IMR-90 (cell line): Measurements from ENCODE around the gene TENM4. TPM values are rescaled to one million over a fixed set of nuclear protein-coding genes. Genes with fewer than 3 reads are reported as not detected.

Source experiments
- ATAC-seq: fragments of 200-7000 bp; cut with Tn5 transposase; 2 replicates; pipeline ENCODE4 v1.9.1; 2020; ENCODE audit warnings: low read depth, mild to moderate bottlenecking, moderate library complexity
- BruUV-seq: library from RNA; stranded (reverse); fragments of 400-500 nt; replicated peaks from 2 replicates; lab custom pipeline; 2021; lab: Mats Ljungman, UMichigan
- CTCF ChIA-PET: fragments of 300-600 bp; formaldehyde crosslinking; extraction: SDS; loops from one replicate; lab custom pipeline; 2021; ENCODE audit warnings: antibody characterized with exemption; lab: Yijun Ruan, JAX
- POLR2A ChIA-PET: fragments of 300-600 bp; sonication (Branson Sonifier 250); formaldehyde crosslinking; loops from one replicate; lab custom pipeline; 2022; ENCODE audit warnings: antibody characterized with exemption; ENCODE audit not compliant: unreplicated experiment; lab: Charles Lee
- DNase-seq: peaks from one replicate; pipeline ENCODE4 v3.0.0; 2013
- H2AFZ ChIP-seq: replicated peaks from 2 replicates; pipeline ENCODE3; 2013; ENCODE audit warnings: low read length, mild to moderate bottlenecking; ENCODE audit not compliant: poor library complexity
- H2AK5ac ChIP-seq: 2 replicates; pipeline ENCODE4 v1.6.1; 2013; ENCODE audit warnings: low read depth, low read length, inconsistent platforms
- H2AK9ac ChIP-seq: replicated peaks from 2 replicates; pipeline ENCODE3; 2013; ENCODE audit warnings: mild to moderate bottlenecking, low read depth, low read length, moderate library complexity; ENCODE audit not compliant: poor library complexity
- H2BK120ac ChIP-seq: 2 replicates; pipeline ENCODE4 v1.6.1; 2013; ENCODE audit warnings: low read depth, low read length, inconsistent platforms
- H2BK15ac ChIP-seq: 3 replicates; pipeline ENCODE4 v1.6.1; 2013; ENCODE audit warnings: low read depth, low read length, inconsistent platforms
- H2BK20ac ChIP-seq: 2 replicates; pipeline ENCODE4 v1.6.1; 2013; ENCODE audit warnings: low read depth, mild to moderate bottlenecking, inconsistent platforms, low read length, moderate library complexity
- H2BK5ac ChIP-seq: 2 replicates; pipeline ENCODE4 v1.6.1; 2013; ENCODE audit warnings: mild to moderate bottlenecking, low read depth, low read length, inconsistent platforms; ENCODE audit not compliant: poor library complexity, severe bottlenecking
- H3K14ac ChIP-seq: replicated peaks from 2 replicates; pipeline ENCODE4 v1.6.1; 2013; ENCODE audit warnings: low read depth, low read length, inconsistent platforms
- H3K18ac ChIP-seq: 2 replicates; pipeline ENCODE4 v1.6.1; 2013; ENCODE audit warnings: low read depth, low read length, control low read depth
- H3K23ac ChIP-seq: 2 replicates; pipeline ENCODE4 v1.6.1; 2013; ENCODE audit warnings: low read depth, low read length, inconsistent platforms
- H3K27ac ChIP-seq: 2 replicates; pipeline ENCODE4 v1.5.1; 2013; ENCODE audit warnings: mild to moderate bottlenecking, control low read depth, low read length; ENCODE audit not compliant: insufficient read depth
- H3K27me3 ChIP-seq: 2 replicates; pipeline ENCODE4 v1.6.1; 2013; ENCODE audit warnings: low read length; ENCODE audit not compliant: control insufficient read depth, insufficient read depth
- H3K36me3 ChIP-seq: 2 replicates; pipeline ENCODE4 v1.6.1; 2013; ENCODE audit warnings: low read length, mixed read lengths; ENCODE audit not compliant: control insufficient read depth, insufficient read depth
- H3K4ac ChIP-seq: 2 replicates; pipeline ENCODE4 v1.6.1; 2013; ENCODE audit warnings: low read depth, low read length, inconsistent platforms
- H3K4me1 ChIP-seq: 2 replicates; pipeline ENCODE4 v1.6.1; 2013; ENCODE audit warnings: low read length, mixed read lengths; ENCODE audit not compliant: control insufficient read depth, insufficient read depth
- H3K4me2 ChIP-seq: 2 replicates; pipeline ENCODE4 v1.6.1; 2013; ENCODE audit warnings: low read depth, mild to moderate bottlenecking, control low read depth, low read length, moderate library complexity
- H3K4me3 ChIP-seq: 2 replicates; pipeline ENCODE4 v1.5.1; 2013; ENCODE audit warnings: low read depth, mild to moderate bottlenecking, control low read depth, low read length, moderate library complexity; ENCODE audit not compliant: insufficient read depth
- H3K56ac ChIP-seq: 2 replicates; pipeline ENCODE4 v1.6.1; 2013; ENCODE audit warnings: low read length, inconsistent platforms; ENCODE audit not compliant: insufficient read depth; ENCODE audit errors: extremely low read depth
- H3K79me1 ChIP-seq, 2 experiments: 2 replicates each; pipeline ENCODE4 v1.6.1; 2013; ENCODE audit warnings: low read length in 2 of 2, inconsistent platforms in 1 of 2, low read depth in 1 of 2
- H3K9ac ChIP-seq: 2 replicates; pipeline ENCODE4 v1.6.1; 2013; ENCODE audit warnings: low read depth, low read length, control low read depth
- H3K9me1 ChIP-seq: 2 replicates; pipeline ENCODE4 v1.6.1; 2013; ENCODE audit warnings: low read length, inconsistent platforms; ENCODE audit not compliant: insufficient read depth
- H3K9me3 ChIP-seq: 2 replicates; pipeline ENCODE4 v1.6.1; 2013; ENCODE audit warnings: low read length; ENCODE audit not compliant: control insufficient read depth, insufficient read depth
- H4K20me1 ChIP-seq: 2 replicates; pipeline ENCODE4 v1.6.1; 2013; ENCODE audit warnings: low read length, inconsistent platforms; ENCODE audit not compliant: insufficient read depth
- H4K5ac ChIP-seq: 2 replicates; pipeline ENCODE4 v1.6.1; 2013; ENCODE audit warnings: mild to moderate bottlenecking, low read depth, low read length, control low read depth
- H4K8ac ChIP-seq, 2 experiments: 2 replicates each; pipeline ENCODE4 v1.6.1; 2013; ENCODE audit warnings: low read depth in 2 of 2, low read length in 2 of 2, control low read depth in 1 of 2, inconsistent platforms in 1 of 2
- H4K91ac ChIP-seq: 2 replicates; pipeline ENCODE4 v1.6.1; 2013; ENCODE audit warnings: low read depth, low read length, inconsistent platforms; ENCODE audit not compliant: insufficient read depth
- BHLHE40 ChIP-seq: fragments of 150-350 bp; IDR thresholded peaks from 2 replicates; pipeline ENCODE4 v1.6.1; 2016; ENCODE audit warnings: mild to moderate bottlenecking, low read depth, low read length
- CEBPB ChIP-seq: IDR thresholded peaks from 2 replicates; pipeline ENCODE4 v1.6.1; 2012; ENCODE audit warnings: low read depth, low read length, improper control_type of control experiment
- CHD1 ChIP-seq: IDR thresholded peaks from 2 replicates; pipeline ENCODE4 v1.6.1; 2012; ENCODE audit warnings: low read depth, low read length, improper control_type of control experiment
- CTCF ChIP-seq: conservative IDR thresholded peaks from 2 replicates; pipeline ENCODE4 v1.5.1; 2012; ENCODE audit warnings: mild to moderate bottlenecking, low read depth, low read length, improper control_type of control experiment
- ELK1 ChIP-seq: fragments of 150-350 bp; IDR thresholded peaks from 2 replicates; pipeline ENCODE4 v1.6.1; 2016; ENCODE audit warnings: low read depth, mild to moderate bottlenecking, low read length, moderate library complexity, borderline replicate concordance
- FOS ChIP-seq: fragments of 150-350 bp; IDR thresholded peaks from 2 replicates; pipeline ENCODE4 v1.6.1; 2016; ENCODE audit warnings: low read depth, low read length
- MAFK ChIP-seq: IDR thresholded peaks from 2 replicates; pipeline ENCODE4 v1.6.1; 2012; ENCODE audit warnings: low read depth, low read length, improper control_type of control experiment
- MAZ ChIP-seq: IDR thresholded peaks from 2 replicates; pipeline ENCODE4 v1.6.1; 2012; ENCODE audit warnings: low read depth, mild to moderate bottlenecking, low read length, improper control_type of control experiment, moderate library complexity, borderline replicate concordance
- MXI1 ChIP-seq: IDR thresholded peaks from 2 replicates; pipeline ENCODE4 v1.6.1; 2012; ENCODE audit warnings: low read depth, mild to moderate bottlenecking, low read length, moderate library complexity, borderline replicate concordance
- NFE2L2 ChIP-seq: fragments of 150-350 bp; IDR thresholded peaks from 2 replicates; pipeline ENCODE4 v1.6.1; 2016; ENCODE audit warnings: low read depth, mild to moderate bottlenecking, low read length
- POLR2A ChIP-seq: IDR thresholded peaks from 2 replicates; pipeline ENCODE4 v1.6.1; 2012; ENCODE audit warnings: mild to moderate bottlenecking, low read depth, low read length
- RAD21 ChIP-seq: IDR thresholded peaks from 2 replicates; pipeline ENCODE4 v1.6.1; 2012; ENCODE audit warnings: low read length, improper control_type of control experiment
- RCOR1 ChIP-seq: IDR thresholded peaks from 2 replicates; pipeline ENCODE4 v1.6.1; 2012; ENCODE audit warnings: mild to moderate bottlenecking, low read length, improper control_type of control experiment; ENCODE audit not compliant: insufficient replicate concordance
- RFX5 ChIP-seq: IDR thresholded peaks from 2 replicates; pipeline ENCODE4 v1.8.0; 2012; ENCODE audit warnings: low read depth, mild to moderate bottlenecking, low read length, moderate library complexity
- SMC3 ChIP-seq: fragments of 150-350 bp; IDR thresholded peaks from 2 replicates; pipeline ENCODE4 v1.6.1; 2016; ENCODE audit warnings: low read depth, mild to moderate bottlenecking, antibody characterized with exemption, low read length, moderate library complexity
- WGBS, 2 experiments: methylation state at CpG; one replicate each; pipeline versions ENCODE4 v1.1.5 to v1.1.7; 2013; ENCODE audit warnings: missing lambda C conversion rate in 2 of 2; ENCODE audit not compliant: insufficient read length in 1 of 2; ENCODE audit errors: extremely low coverage in 2 of 2; 5-methylcytosine and 5-hydroxymethylcytosine counted together
- dilution Hi-C: fragments of 300-500 bp; cut with HindIII; formaldehyde crosslinking; loops from one replicate; pipeline ENCODE4 v1.14.3; 2018; ENCODE audit warnings: low sequenced_read_pairs; ENCODE audit not compliant: unreplicated experiment
- in situ Hi-C: fragments of 300-500 bp; cut with MboI; formaldehyde crosslinking; loops from 3 replicates; pipeline ENCODE4 v1.14.3; 2019; ENCODE audit warnings: low sequenced_read_pairs, inconsistent platforms, mixed read lengths
- intact Hi-C: fragments of 100-400 bp; cut with micrococcal nuclease; formaldehyde crosslinking; loops from 2 replicates; pipeline ENCODE4 v1.10.0; 2022
- polyA plus RNA-seq, 3 experiments: library from polyadenylated mRNA; depleted of rRNA; stranded (reverse); fragments of >200 nt; gene quantifications; 2 replicates each; pipeline ENCODE4 v1.2.3, GENCODE V29; 2012; ENCODE audit warnings: low replicate concordance in 1 of 3
- total RNA-seq: library from RNA; depleted of rRNA; stranded (reverse); fragments of >200 nt; gene quantifications from 2 replicates; pipeline ENCODE4 v1.2.3, GENCODE V29; 2012

TENM4 gene
- total and polyA plus RNA-seq, 2 of the 4 experiments (the other 2 are of a cell fraction) = 7.4 to 9.0 TPM

- intact Hi-C loops (no loop called here), dilution Hi-C loops (no loop called here), in situ Hi-C loops (no loop called here)
- no peak overlapping the region for H2AK9ac ChIP-seq
- no peak overlapping the region for H3K4ac ChIP-seq
- no peak for TF ChIP-seq RCOR1
- no peak for TF ChIP-seq POLR2A
- TF ChIP-seq RAD21 = no peak
- TF ChIP-seq ELK1 = no peak
- TF ChIP-seq FOS = no peak
- TF ChIP-seq SMC3 = no peak
- no peak for TF ChIP-seq CTCF
- TF ChIP-seq CHD1 = no peak
- no peak for TF ChIP-seq NFE2L2
- no peak for TF ChIP-seq MAFK
- no peak for TF ChIP-seq RFX5
- TF ChIP-seq MAZ = no peak
- no peak for TF ChIP-seq CEBPB
- no peak for TF ChIP-seq MXI1
- TF ChIP-seq BHLHE40 = no peak
- no peaks in the 10 kb centered on the region for H4K20me1 ChIP-seq
- H3K9me3 ChIP-seq = no peaks in the 10 kb centered on the region
- H3K9me1 ChIP-seq = peaks cover 6% of the 10 kb centered on the region; the same call in 1 of the 2 replicates
- H3K56ac ChIP-seq = no peak overlapping the region
- POLR2A ChIA-PET = interaction anchor here (0.6 kb wide), 1 partner anchor 55 kb away, joined by 3 read pairs; no protein-coding TSS in a partner anchor
- no peak overlapping the region for H3K9ac ChIP-seq
- no peaks in the 10 kb centered on the region for H3K79me1 ChIP-seq
- no peak overlapping the region for H3K27ac ChIP-seq
- H2BK5ac ChIP-seq = no peak overlapping the region
- no peak overlapping the region for H4K8ac ChIP-seq
- peaks cover 9% of the 10 kb centered on the region for H3K36me3 ChIP-seq
- no peak overlapping the region for H2AK5ac ChIP-seq
- no peak overlapping the region for H4K91ac ChIP-seq
- no peak overlapping the region for H3K18ac ChIP-seq
- CTCF ChIA-PET = no interaction called here
- 0% methylated on average over 2 of the region's 6 CpGs; no CpG with 5 or more reads in 1 of the 2 experiments for WGBS, 2 experiments
- no peak overlapping the region for H2BK20ac ChIP-seq
- no peak overlapping the region for H2BK15ac ChIP-seq
- H2BK120ac ChIP-seq = no peak overlapping the region
- ATAC-seq (no peak), DNase-seq (peak; percentile 6)
- peaks cover 2% of the 10 kb centered on the region; the same call in 1 of the 2 replicates for H3K4me1 ChIP-seq
- no peak overlapping the region for H4K5ac ChIP-seq
- no peak overlapping the region for H3K4me3 ChIP-seq
- BruUV-seq = no TSS peak
- H3K27me3 ChIP-seq = no peaks in the 10 kb centered on the region
- no peak overlapping the region for H3K23ac ChIP-seq
- H3K14ac ChIP-seq = no peak overlapping the region
- no peak overlapping the region for H3K4me2 ChIP-seq
- no peak overlapping the region for H2AFZ ChIP-seq
Observed at GRCh38 chr11:78742430-78742829, 698.4 kb downstream of the TENM4 start.
